Endothelial cell of umbilical vein (primary cell): ENCODE data around the gene NKX1-2.
"Not testable (repeated sequence)": the region's sequence is repeated elsewhere in the genome, so short reads cannot be mapped to it uniquely, and the experiment has no call there.

ENCODE experiments used
- EZH2 ChIP-seq: IDR thresholded peaks from 2 replicates; pipeline ENCODE4 v1.6.1; 2012; ENCODE audit warnings: borderline replicate concordance, low read depth, mild to moderate bottlenecking, moderate library complexity, low read length, inconsistent platforms; ENCODE audit not compliant: severe bottlenecking
- TF ChIP-seq, protein P1 (sequence below), 2 donors: IDR thresholded peaks; 1 replicate in 1 of 2; 2 replicates in 1 of 2; pipeline ENCODE4 v1.5.1; 2011; ENCODE audit warnings: low read length in 2 of 2, mild to moderate bottlenecking in 2 of 2, moderate library complexity in 2 of 2, control low read depth in 1 of 2, inconsistent platforms in 1 of 2, low read depth in 1 of 2; ENCODE audit not compliant: insufficient read depth in 1 of 2; ENCODE audit errors: extremely low read depth in 1 of 2
- TF ChIP-seq, protein P2 (sequence below): IDR thresholded peaks from 2 replicates; pipeline ENCODE4 v1.6.1; 2011; ENCODE audit not compliant: insufficient read depth, insufficient read length

DNA sequence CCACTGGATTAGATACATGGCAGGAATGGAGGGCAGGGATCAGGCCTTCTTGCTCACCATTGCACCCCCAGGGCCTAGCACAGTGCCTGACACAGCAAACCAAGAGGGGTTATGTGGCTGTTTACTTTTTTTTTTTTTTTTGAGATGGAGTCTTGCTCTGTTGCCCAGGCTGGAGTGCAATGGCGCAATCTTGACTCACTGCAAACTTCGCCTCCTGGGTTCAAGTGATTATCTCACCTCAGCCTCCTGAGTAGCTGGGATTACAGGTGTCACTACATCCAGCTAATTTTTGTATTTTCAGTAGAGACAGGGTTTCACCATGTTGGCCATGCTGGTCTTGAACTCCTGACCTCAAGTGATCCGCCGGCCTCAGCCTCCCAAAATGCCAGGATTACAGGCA is 14.2 kb downstream of the NKX1-2 start:
- TF ChIP-seq, protein P1, sequence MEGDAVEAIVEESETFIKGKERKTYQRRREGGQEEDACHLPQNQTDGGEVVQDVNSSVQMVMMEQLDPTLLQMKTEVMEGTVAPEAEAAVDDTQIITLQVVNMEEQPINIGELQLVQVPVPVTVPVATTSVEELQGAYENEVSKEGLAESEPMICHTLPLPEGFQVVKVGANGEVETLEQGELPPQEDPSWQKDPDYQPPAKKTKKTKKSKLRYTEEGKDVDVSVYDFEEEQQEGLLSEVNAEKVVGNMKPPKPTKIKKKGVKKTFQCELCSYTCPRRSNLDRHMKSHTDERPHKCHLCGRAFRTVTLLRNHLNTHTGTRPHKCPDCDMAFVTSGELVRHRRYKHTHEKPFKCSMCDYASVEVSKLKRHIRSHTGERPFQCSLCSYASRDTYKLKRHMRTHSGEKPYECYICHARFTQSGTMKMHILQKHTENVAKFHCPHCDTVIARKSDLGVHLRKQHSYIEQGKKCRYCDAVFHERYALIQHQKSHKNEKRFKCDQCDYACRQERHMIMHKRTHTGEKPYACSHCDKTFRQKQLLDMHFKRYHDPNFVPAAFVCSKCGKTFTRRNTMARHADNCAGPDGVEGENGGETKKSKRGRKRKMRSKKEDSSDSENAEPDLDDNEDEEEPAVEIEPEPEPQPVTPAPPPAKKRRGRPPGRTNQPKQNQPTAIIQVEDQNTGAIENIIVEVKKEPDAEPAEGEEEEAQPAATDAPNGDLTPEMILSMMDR (IDR thresholded peaks at IDR 0.05; ENCODE audit: extremely low read depth in 1 of 2, insufficient read depth in 1 of 2, low read depth in 1 of 2, low read length in 2 of 2), result not testable (repeated sequence)
- TF ChIP-seq EZH2, result not testable (repeated sequence)
- TF ChIP-seq, protein P2, sequence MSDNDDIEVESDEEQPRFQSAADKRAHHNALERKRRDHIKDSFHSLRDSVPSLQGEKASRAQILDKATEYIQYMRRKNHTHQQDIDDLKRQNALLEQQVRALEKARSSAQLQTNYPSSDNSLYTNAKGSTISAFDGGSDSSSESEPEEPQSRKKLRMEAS, result not testable (repeated sequence)
